OCI-LY3 (cell line): ENCODE measurements around the gene APBB2.

ENCODE experiments used
- EZH2phosphoT487 ChIP-seq: fragments of 200-600 bp; shearing (Covaris generic); IDR thresholded peaks from 2 replicates; pipeline ENCODE4 v1.6.1; 2018; ENCODE audit warnings: antibody characterized with exemption, mixed run types, low read depth
- TF ChIP-seq, protein P1 (sequence below): fragments of 200-600, 300-600 bp; sonication (generic); IDR thresholded peaks from 2 replicates; pipeline ENCODE4 v1.5.1; 2014; ENCODE audit warnings: antibody characterized with exemption, low read length, low read depth

DNA sequence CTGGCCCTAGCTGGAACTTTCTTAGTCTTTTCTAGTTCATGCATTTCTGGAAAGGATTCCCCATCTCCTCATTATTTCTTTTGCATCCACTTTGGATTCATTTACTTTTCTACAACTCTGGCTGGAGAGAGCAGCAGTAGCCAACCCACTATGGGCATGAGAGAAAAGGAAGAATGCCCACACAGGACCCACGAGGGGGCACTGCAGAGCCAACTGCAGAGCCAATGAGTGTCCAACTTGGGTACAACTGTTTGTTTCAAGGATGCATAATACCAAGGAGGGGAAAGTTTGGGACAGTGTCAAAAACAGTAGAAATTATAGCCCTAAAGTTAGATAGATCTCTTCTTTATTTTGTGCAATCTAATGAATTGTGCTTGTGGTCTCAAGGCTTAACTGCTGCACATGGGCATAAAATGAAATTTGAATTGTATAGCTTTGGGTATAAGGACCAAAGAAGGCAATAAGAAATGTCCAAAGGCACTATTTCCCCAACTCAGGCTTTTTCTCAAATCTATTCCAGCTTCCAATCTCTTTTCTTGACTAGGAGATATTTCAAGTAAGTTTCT lies 233.9 kb downstream of the APBB2 start:
- TF ChIP-seq, protein P1, sequence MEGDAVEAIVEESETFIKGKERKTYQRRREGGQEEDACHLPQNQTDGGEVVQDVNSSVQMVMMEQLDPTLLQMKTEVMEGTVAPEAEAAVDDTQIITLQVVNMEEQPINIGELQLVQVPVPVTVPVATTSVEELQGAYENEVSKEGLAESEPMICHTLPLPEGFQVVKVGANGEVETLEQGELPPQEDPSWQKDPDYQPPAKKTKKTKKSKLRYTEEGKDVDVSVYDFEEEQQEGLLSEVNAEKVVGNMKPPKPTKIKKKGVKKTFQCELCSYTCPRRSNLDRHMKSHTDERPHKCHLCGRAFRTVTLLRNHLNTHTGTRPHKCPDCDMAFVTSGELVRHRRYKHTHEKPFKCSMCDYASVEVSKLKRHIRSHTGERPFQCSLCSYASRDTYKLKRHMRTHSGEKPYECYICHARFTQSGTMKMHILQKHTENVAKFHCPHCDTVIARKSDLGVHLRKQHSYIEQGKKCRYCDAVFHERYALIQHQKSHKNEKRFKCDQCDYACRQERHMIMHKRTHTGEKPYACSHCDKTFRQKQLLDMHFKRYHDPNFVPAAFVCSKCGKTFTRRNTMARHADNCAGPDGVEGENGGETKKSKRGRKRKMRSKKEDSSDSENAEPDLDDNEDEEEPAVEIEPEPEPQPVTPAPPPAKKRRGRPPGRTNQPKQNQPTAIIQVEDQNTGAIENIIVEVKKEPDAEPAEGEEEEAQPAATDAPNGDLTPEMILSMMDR = peak; percentile 57
- no peak for TF ChIP-seq EZH2phosphoT487
